Putamen (tissue), 1 donor: ENCODE results near the gene PRRT1.
A peak's percentile ranks its signal among the peaks of the same experiment; 100 is the strongest.
"Not testable (repeated sequence)": the region's sequence is repeated elsewhere in the genome, so short reads cannot be mapped to it uniquely, and the experiment has no call there.

Experiments
- DNase-seq: peaks from one replicate; pipeline ENCODE4 v3.0.0-alpha.2; 2016; ENCODE audit warnings: low spot score

The PRRT1 gene

DNA sequence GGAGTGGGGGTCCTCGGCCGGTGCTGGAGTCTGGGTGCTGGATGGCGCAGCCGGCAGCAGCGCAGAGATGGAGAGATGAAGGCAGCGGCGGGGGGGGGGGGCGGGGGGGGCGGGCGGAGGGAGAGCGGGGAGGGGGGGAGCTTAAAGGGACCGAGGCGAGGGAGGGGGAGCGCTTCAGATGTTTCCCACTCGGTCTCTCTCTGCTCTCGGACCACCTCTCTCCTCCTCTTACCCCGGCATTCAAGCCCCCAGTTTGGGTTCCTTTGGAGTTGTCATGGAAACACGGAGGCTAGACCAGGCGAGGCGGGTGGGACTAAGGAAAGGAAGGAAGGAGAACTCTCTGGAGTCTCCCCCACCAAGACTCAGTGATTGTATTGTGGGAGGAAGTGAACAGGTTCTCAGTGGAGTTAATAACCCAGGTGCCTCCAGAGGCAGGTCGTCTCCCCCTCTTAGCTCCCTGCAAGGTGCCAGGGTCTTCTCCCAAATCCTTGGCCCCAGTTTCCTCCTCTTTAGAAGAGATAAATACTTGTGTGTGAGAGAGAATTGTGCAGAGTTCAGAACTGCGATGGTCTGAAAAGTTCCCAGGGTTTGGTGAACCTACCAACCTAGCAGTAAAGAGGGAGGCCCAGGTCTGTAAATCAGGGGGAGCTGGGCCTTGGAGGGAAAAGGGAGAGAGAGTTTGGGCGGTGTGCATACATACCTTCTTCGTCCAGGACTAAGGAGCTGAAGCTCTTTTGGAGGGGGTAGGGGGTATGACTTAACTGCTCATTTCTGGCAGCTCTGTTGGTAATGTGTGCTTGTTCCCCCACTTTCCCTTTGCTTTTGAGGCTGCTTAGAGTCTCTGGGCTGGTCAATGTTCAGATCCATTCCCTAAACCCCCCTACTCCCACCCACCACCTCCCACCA, at the start of gene PRRT1:
Gene PRRT1, minus strand, starts transcription at position 77 of the 906 bp plus-strand sequence. CDS start 112 bp downstream, outside the sequence.
- DNase-seq, result peak; percentile 52

DNA sequence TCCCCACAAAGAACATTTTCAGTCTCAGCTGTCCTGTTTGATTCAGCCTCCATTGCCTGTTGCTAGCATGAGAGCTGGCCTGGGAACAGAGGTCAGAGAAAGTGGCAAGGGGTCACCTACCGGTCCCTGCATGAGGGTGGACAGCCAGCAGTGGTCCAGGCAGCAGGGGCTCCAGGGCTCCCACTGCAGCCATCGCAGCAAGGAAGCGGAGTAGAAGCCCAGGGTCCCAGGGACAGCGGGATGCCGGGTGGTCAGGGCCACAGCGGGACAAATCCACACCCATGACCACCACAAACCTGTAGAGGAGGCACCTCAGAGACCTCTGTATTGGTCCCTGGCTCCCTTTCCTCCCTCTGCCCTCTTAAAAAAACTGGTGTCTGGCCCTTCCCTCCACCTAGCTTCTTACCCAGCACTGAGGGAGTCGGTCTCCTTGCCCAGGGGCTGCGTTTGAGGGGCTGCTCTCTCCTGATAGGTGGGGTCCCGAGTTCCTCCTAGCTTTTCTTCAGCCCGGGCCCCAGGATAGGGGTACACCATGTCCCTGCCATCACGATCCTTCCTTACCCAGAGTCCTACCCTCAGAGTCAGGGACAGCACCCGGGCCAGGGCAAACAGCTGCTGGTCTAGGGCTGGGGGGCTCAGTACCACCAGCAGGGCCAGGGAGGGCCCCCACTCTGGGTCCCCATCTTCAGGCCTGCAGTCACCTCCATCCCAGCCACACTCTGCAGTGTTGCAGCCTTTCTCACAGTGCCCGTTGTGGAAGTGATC, 49.2 kb upstream of the PRRT1 start:
- DNase-seq, result no peak

DNA sequence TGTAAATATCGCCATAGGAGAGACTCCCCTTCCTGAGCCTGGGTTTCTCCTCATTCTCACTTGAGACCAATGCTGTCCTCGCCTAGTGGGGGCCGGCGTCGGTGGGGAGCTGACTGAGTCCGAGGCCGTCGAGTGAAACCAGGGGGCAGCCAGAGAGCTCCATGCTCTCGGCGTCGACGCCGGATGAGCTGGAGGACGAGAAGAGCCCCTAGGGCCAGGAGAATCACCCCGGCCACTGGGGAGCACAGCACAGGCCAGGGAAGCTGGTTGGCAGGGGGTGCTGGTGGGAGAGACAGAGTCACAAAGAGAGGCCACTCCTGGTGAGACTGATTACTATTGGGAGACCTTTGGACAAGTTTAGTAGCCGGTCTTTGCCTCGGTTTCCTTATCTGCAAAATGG, 47.1 kb upstream of the PRRT1 start:
- DNase-seq, result no peak

DNA sequence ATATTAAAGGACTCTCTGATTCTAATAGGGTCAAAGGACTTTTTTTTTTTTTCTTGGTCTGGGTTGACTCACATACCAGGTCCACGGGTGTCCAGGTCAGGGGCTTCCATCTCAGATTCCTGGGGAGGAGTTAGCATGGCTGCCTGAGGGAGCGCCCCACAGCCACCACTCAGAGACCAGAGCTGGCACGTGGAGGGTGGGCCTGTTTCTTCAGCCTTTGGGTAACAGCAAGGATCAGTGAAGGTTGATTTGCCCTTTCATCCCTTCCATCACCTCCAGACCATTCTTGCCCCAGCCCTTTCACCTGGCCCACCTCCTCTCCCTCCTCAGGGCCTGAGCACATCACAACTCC, 46.6 kb upstream of the PRRT1 start:
- DNase-seq, result no peak

- no peak for DNase-seq
These were observed 45.2 kb upstream of the PRRT1 start for GRCh38 chr6:32196682-32197616.

DNA sequence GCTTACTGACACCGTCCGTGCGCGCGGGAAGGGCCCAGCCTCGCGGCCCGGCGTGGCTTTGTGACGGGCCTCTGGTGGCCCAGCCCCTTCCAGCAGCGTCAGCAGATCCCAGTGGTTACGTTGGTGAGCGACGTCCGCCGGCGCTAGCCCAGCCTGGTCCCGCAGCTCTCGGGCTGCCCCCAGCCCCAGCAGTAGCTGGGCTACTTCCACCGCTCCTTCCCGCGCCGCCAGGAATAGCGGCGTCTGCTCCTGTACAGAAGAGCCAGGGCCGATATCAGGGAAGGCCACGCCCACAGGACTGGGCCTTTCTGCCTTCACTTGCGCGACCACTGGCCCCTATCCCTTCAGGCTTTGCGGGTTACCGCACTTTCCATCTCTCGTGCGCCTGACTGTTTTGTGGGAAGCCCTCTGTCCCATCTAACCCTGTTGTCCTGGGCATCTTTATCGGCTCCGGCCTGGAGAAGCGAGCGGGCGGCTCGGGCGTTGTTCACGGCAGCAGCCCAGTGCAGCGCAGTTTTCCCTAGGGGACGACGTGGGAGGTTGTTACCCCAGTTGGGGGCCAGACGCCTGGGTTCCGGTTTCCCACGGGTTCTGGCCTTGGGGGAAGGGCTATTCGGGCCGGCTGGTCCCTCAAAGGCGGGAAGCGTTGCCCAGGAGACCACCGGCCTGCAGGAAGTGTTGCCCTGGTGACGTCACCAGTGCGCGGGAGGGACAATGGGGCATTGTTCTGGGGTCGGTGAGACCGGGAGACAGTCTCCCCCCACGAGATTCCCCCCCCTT, 44.4 kb upstream of the PRRT1 start:
- peak; percentile 96 for DNase-seq

- DNase-seq, result peak; percentile 100
These were observed 43.8 kb upstream of the PRRT1 start for GRCh38 chr6:32195652-32195901.

DNA sequence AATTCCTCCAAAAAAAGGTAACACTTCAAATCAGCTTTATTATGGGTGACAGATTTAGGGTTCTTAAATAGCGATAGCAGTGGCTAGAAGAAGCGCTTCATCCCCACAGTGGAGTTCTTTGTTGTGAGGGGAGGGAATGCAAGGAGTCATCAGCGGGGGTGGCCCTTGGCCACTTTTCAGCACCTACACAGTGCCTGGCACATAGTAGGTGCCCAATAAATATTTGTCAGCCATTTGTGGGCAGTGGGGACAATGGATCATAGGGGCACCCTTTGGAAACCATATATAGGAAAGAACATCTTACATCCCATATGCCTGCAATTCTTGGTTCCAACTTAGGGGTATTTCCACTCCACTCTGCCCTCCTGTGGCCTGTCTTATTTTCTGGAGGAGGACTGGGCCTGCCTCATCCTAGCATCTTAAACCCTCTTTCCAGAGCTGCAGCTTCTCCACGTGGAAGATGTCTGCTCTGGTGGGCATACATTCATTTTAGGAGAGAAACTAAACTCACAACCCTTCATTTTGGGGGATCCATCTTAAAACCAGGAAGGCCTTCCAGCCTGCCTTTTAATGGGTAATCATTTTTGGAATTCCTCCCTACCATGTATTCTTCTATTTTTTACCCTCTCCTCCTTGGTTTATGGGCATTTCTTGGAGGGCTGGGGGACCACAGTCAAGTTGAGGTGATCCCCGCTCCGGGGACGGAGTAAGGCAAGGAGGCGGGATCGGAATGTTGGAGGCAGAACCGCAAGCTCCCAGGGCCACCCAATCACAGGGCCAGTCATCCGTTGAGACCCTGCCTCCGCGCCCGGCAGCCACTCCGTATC, 43.3 kb upstream of the PRRT1 start:
- DNase-seq, result peak; percentile 57

- no peak for DNase-seq
These were observed 42.6 kb upstream of the PRRT1 start for GRCh38 chr6:32194388-32194787.

GRCh38 chr6:32193096-32193495, 41.4 kb upstream of the PRRT1 start:
- not testable (repeated sequence) for DNase-seq

- no peak for DNase-seq
These were observed 40.9 kb upstream of the PRRT1 start, which contains the start of gene GPSM3 for GRCh38 chr6:32192608-32193039. Gene GPSM3, minus strand, starts transcription at chr6:32192643. Its CDS starts 130 bp downstream, at chr6:32192513.

DNA sequence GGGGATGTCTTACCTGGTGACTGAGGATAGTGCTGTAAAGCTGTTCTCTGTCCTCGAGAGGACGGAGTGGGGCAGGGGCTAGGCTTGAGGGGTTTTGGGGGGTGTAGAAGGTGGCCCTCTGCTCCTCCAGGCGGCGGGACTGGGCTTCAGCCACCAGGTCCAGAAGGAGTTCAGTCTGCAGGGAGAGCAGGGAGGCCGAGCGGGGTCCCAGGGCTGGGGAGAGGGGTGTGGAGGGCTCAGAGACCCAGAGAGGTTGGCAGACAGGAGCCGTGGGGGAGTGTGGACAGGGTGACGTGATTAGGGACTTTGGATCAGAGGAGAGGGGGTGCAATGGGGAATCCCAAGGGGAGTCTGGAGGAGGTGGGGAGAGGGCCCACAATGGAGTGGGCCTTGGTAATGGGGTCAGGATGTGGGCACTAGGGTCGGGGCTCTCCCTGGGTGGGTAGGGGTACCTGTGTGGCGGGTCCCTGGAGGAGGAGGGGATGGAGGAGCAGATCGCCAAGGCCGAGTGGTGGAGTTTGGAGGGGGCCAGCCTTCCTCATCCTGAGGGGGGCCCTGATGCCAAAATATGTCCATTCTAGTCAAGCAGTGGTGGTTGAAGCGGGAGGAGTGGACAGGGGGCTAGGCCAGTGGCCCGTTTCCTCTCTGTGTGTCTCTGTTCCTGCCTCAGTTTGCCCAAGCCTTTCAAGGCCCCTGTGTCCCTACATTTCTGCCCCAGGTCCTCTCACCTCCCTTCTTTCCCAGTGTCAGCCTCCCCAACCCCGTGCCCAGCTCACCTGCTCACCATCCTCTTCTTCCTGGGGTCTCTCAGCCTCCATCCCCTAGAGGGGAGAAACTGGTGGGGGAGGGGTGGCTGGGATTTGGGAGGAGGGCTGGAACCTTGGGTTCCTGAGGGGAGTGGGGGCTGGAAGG, 40.2 kb upstream of the PRRT1 start:
- no peak for DNase-seq

GRCh38 chr6:32190911-32191677, 39.4 kb upstream of the PRRT1 start:
- no peak for DNase-seq

DNA sequence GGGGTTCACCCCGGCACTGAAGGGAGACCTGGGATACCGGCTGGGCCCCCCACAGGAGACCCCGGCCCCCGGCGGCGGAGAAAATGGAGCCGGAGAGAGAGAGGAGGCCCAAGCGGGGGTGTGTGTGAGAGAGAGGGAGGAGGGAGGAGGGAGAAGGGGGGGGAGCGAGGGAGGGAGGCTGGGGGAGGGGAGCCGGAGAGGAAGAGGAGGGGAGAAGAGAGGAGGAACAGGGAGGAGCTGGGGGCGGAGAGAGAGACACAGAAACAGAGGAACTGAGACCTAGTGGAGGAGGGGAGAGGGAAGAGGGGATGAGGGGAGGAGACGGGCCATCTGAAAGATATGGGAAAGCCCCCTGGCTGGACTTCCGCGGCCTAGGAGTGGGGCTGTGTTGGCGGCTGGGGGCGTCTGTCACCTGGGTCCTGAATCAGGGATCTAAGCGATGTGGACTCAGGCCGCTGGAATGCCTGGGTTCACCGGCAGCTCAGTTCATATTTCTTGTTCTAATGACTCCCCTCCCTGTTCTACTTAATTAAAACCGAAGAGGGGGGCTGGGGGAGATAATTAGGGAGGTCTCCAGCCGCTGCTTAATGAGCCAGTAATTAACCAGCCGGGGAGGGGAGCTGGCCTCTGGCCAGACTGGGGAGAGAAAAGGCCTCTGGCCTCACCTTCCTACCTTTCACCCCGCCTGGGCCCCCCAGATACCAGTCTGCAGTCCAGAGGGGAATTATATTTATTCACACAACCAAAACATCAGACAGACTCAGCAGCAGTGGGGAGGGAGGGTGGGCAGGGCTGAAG, 38.5 kb upstream of the PRRT1 start, which contains the start of gene PBX2:
Gene PBX2, minus strand, starts transcription at position 149 of the 798 bp plus-strand sequence. CDS start 287 bp downstream, outside the sequence.
- DNase-seq, result peak; percentile 96

- no peak for DNase-seq
These were observed 38.0 kb upstream of the PRRT1 start for GRCh38 chr6:32189742-32190053.

DNA sequence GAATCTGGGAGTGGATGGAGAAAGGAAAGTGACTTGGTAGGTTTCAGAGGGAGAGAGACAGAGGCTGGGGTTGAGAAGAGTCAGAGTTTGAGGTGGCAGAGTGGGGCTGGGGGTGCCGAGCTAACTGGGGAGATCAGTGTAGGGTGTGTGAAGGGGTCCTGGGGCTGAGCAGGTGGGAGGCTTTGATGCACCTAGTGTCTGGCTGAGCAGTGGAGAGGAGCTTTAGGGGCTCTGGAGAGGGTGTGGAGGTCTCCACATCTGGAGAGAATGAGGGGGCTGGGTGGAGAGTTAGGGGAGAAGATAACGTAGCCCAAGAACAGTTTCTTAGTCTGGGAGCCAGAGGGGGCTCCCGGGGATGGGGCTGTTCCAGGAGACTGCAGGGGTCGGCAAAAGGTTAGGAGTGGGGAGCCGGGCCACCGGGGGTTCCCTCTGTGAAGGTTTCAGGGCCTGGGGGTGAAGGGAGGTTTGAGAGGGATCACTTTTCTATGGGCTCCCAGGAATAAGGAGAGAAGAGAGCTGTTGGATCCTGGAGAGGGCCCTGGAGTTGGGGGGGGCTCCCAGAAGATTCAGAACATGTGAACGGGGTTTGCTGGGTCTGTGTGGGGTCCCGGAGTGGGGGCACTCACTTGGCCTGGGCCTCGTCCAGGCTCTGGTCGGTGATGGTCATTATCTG, 37.5 kb upstream of the PRRT1 start:
- DNase-seq, result no peak

- no peak for DNase-seq
These were observed 36.8 kb upstream of the PRRT1 start for GRCh38 chr6:32188381-32189068.
